Right atrium auricular region (tissue), 2 donors: ENCODE data around the gene MMP15. TPM values are rescaled to one million over a fixed set of nuclear protein-coding genes. Genes with fewer than 3 reads are reported as not detected.
"Not testable (repeated sequence)": the region's sequence is repeated elsewhere in the genome, so short reads cannot be mapped to it uniquely, and the experiment has no call there.

Source experiments
- DNase-seq: peaks from one replicate; pipeline ENCODE4 v3.0.0-alpha.2; 2019; ENCODE audit warnings: low spot score
- H3K27ac ChIP-seq, 2 donors: fragments of 200-600 bp; sonication (generic); 1 replicate in 1 of 2; 2 replicates in 1 of 2; pipeline ENCODE4 v1.5.1; 2016 to 2019
- H3K27me3 ChIP-seq, 2 donors: fragments of 200-600 bp; sonication (generic); one replicate each; pipeline versions ENCODE4 v1.5.1 to v1.6.0; 2017 to 2019
- H3K36me3 ChIP-seq: fragments of 200-600 bp; sonication (generic); one replicate; pipeline ENCODE4 v1.5.1; 2016
- H3K4me1 ChIP-seq, 2 donors: fragments of 200-600 bp; sonication (generic); one replicate each; pipeline versions ENCODE4 v1.5.1 to v1.6.0; 2017 to 2019
- H3K4me3 ChIP-seq, 2 donors: fragments of 200-600 bp; sonication (generic); 1 replicate in 1 of 2; 2 replicates in 1 of 2; pipeline ENCODE4 v1.5.1; 2017 to 2019; ENCODE audit warnings: mild to moderate bottlenecking in 1 of 2, moderate library complexity in 1 of 2
- H3K9me3 ChIP-seq, 2 donors: fragments of 200-600 bp; sonication (generic); one replicate each; pipeline ENCODE4 v1.5.1; 2019
- total RNA-seq, 2 donors: library from RNA; depleted of rRNA; stranded (reverse); fragments of >200 nt; gene quantifications; one replicate each; pipeline ENCODE4 v1.1.0, GENCODE V29; 2016
- TF ChIP-seq, protein P1 (sequence below), 2 donors: fragments of 200-600 bp; sonication (generic); IDR thresholded peaks; one replicate each; pipeline ENCODE4 v1.5.1; 2019; ENCODE audit warnings: antibody characterized with exemption in 2 of 2

The MMP15 gene
- total RNA-seq, 2 donors from 2014 or later = 36.9 to 52.3 TPM

DNA sequence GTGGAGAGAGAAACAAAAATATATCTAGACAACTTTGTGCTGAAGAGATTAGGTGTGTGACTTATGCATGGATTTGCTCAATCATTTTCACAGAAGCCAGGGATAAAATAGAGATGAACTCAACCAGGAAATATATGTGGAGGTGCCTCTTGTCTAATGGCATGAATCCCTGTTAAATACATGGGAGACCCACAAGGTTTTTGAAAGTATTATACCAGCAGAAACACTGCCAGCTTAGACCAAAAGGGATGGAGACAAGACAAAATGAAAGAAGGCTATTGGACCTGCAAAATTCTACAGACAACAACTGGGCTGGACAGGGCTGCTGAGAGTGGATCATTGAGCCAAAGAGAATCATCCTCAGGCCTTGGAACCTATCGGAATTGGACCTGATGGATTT, 51.0 kb downstream of the MMP15 start:
- TF ChIP-seq, protein P1, sequence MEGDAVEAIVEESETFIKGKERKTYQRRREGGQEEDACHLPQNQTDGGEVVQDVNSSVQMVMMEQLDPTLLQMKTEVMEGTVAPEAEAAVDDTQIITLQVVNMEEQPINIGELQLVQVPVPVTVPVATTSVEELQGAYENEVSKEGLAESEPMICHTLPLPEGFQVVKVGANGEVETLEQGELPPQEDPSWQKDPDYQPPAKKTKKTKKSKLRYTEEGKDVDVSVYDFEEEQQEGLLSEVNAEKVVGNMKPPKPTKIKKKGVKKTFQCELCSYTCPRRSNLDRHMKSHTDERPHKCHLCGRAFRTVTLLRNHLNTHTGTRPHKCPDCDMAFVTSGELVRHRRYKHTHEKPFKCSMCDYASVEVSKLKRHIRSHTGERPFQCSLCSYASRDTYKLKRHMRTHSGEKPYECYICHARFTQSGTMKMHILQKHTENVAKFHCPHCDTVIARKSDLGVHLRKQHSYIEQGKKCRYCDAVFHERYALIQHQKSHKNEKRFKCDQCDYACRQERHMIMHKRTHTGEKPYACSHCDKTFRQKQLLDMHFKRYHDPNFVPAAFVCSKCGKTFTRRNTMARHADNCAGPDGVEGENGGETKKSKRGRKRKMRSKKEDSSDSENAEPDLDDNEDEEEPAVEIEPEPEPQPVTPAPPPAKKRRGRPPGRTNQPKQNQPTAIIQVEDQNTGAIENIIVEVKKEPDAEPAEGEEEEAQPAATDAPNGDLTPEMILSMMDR (IDR thresholded peaks at IDR 0.05) = no peak
- no peaks in the 10 kb centered on the region for H3K36me3 ChIP-seq
- H3K4me3 ChIP-seq = no peak overlapping the region
- peaks cover 0 to 3% of the 10 kb centered on the region in 2 donors for H3K4me1 ChIP-seq
- H3K9me3 ChIP-seq = peaks cover 0 to 10% of the 10 kb centered on the region in 2 donors
- H3K27ac ChIP-seq = no peak overlapping the region
- no peak for DNase-seq
- H3K27me3 ChIP-seq = no peaks in the 10 kb centered on the region

DNA sequence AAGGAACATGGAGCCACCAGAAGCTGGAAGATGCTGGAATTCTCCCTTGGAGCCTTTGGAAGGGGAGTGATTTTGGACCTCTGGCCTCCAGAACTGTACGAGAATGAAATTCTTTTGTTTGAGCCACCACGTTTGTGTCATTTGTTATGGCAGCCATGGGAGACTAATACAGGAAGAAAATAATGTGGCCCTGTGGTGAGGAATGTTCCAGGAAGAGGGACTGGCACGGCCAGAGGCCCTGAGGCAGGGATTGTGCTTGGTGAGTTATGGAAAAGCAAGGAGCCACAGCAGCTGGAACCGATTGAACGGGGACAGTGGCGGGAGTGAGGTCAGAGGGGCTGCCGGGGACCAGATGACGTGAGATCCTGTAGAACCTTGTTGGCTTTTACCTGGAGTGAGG, 52.2 kb downstream of the MMP15 start:
- Histone ChIP-seq H3K27ac (no peak overlapping the region), H3K9me3 (peaks cover 0 to 10% of the 10 kb centered on the region in 2 donors), H3K36me3 (no peaks in the 10 kb centered on the region), H3K27me3 (no peaks in the 10 kb centered on the region), H3K4me3 (no peak overlapping the region), H3K4me1 (peaks cover 0 to 3% of the 10 kb centered on the region in 2 donors)
- TF ChIP-seq, protein P1 (IDR thresholded peaks at IDR 0.05) = no peak
- DNase-seq = no peak

DNA sequence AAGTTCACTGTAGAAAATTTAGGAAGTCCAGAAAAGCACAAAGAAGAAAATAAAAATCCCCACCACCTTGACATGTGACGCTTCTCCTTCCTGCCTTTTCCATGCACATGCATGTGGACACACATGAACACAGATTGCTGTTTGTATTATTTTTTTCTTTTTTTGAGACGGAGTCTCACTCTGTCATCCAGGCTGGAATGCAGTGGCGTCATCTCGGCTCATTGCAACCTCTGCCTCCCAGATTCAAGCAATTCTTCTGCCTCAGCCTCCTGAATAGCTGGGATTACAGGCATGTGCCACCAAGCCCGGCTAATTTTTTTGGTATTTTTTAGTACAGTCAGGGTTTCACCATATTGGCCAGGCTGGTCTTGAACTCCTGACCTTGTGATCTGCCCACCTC, 55.1 kb downstream of the MMP15 start:
- H3K27me3 ChIP-seq, H3K4me3 ChIP-seq, H3K27ac ChIP-seq, DNase-seq, H3K9me3 ChIP-seq, H3K36me3 ChIP-seq, H3K4me1 ChIP-seq: not testable (repeated sequence)

DNA sequence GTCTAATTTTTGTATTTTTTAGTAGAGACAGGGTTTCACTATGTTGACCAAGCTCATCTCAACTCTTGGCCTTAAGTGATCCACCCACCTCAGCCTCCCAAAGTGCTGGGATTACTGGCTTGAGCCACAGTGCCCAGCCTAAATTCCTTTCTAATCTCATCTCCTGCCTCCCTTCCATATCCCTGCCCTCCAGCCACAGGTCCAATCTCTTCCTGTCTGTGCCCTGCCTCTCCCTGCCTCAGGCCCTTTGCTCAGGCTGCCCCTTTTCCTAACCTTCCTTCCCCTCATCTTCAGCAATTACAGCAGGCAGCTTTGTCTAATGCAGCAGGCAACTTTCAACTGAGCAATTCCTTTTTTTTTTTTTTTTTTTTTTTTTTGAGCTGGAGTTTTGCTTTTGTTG, 56.8 kb downstream of the MMP15 start:
- no peak overlapping the region for H3K27ac ChIP-seq
- DNase-seq = no peak
- no peak overlapping the region for H3K4me3 ChIP-seq
- H3K36me3 ChIP-seq = no peaks in the 10 kb centered on the region
- no peaks in the 10 kb centered on the region for H3K9me3 ChIP-seq
- H3K4me1 ChIP-seq = peaks cover 0 to 3% of the 10 kb centered on the region in 2 donors
- TF ChIP-seq, protein P1 (IDR thresholded peaks at IDR 0.05) = no peak
- H3K27me3 ChIP-seq = no peaks in the 10 kb centered on the region

DNA sequence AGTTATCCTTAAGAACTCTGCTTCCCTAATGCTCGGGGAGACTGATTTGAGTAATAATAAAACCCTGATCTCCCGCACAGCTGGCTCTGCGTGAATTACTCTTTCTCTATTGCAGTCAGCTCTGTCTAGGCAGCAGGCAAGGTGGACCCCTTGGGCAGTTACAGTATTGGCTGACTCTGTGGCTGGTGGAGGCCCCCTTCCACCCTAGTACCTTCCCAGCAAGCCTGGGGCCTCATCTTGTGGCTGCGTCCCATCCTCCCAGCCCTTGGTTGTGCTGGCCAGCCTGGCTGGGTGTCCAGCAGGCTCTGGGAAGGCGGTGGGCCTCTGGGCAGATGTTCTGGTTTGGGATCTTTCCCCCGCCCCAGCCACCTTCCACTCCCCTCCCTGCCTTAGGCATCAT, 59.1 kb downstream of the MMP15 start:
- DNase-seq = no peak
- Histone ChIP-seq H3K27me3 (no peaks in the 10 kb centered on the region), H3K27ac (no peak overlapping the region), H3K9me3 (no peaks in the 10 kb centered on the region), H3K36me3 (no peaks in the 10 kb centered on the region), H3K4me1 (peaks cover 0 to 3% of the 10 kb centered on the region in 2 donors), H3K4me3 (no peak overlapping the region)
- TF ChIP-seq, protein P1 (IDR thresholded peaks at IDR 0.05) = no peak

DNA sequence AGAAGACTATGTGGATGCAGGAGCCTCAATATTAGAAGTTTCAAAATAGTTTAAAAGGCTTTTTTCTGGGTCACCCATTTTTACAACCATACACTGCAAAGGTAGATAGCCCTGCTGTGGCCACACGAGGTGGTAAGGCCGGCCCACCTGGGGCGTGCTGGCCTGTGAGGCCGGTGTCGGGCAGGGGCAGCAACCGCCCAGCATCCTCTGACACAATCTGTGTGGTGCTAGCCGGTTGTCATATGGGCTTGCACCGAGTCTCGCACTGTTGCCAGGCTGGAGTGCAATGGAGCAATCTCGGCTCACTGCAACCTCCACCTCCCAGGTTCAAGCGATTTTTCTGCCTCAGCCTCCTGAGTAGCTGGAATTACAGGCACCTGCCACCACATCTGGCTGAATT, 59.6 kb downstream of the MMP15 start:
- TF ChIP-seq, protein P1 (IDR thresholded peaks at IDR 0.05) = no peak
- Histone ChIP-seq H3K4me3 (no peak overlapping the region), H3K27ac (no peak overlapping the region), H3K4me1 (peaks cover 0 to 3% of the 10 kb centered on the region in 2 donors), H3K36me3 (no peaks in the 10 kb centered on the region), H3K9me3 (no peaks in the 10 kb centered on the region), H3K27me3 (no peaks in the 10 kb centered on the region)
- no peak for DNase-seq
